DMS 273 (cell line): ENCODE results near the gene MLC1.

Source experiments
- DNase-seq: peaks from one replicate; lab custom pipeline; 2025; ENCODE audit not compliant: unreplicated experiment; lab: John Stamatoyannopoulos, UW

Gene MLC1

DNA sequence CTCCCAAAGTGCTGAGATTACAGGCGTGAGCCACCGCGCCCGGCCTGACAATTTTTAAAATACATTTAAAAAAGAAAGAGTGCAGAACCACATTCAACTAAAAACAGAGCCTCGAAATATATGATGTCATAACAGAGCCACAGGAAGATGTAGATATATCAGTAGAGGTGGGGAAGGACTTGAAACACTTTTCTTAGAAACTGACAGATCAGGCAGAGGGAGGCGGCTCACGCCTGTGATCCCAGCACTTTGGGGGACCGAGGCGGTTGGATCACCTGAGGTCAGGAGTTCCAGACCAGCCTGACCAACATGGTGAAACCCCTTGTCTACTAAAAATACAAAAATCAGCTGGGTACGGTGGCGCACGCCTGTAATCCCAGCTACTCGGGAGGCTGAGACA lies 7.0 kb downstream of the MLC1 start:
- no peak for DNase-seq

- no peak for DNase-seq
These were observed 8.3 kb downstream of the MLC1 start for GRCh38 chr22:50076646-50077535.

DNA sequence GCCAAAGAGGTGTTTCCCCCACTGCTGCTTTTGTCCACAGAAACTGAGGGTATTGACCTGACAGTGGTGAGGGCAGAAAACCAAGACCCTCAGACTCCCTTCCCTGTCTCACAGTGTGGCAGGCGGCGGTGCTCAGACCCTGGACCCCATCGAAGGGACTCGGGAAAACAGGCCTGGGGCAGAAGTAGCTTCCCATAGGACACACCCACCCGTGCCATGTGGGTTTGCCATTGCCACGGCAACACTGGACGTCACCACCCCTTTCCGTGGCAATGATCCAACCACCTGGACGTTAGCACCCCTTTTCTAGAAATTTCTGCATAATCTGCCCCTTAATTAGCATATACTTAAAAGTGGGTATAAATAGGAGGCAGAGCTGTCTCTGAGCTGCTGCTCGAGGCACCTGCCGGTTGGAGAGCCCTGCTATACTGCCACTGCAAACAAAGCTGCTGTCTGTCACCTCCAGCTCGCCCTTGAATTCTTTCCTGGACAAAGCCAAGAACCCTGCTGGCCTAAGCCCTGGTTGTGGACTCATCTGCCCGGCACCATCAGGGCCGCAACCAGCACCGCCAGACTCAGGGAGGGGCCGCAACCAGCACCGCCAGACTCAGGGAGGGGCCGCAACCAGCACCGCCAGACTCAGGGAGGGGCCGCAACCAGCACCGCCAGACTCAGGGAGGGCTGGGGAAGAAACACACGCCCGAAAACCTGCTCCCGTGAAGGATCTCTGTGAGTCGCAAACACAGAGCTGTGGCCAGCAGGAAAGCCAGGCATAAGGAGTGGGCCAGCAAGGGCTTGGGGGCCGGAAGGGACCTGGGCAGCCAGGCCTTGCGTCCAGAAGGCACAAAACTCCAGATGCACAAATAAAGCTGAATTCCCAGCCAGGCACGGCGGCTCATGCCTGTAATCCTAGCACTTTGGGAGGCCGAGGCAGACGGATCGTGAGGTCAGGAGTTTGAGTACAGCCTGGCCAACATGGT lies 10.4 kb downstream of the MLC1 start:
- peak; percentile 20 for DNase-seq

GRCh38 chr22:50074056-50074455 lies 11.2 kb downstream of the MLC1 start:
- no peak for DNase-seq

- DNase-seq = no peak
These were observed 12.3 kb downstream of the MLC1 start for GRCh38 chr22:50072714-50073538.

- no peak for DNase-seq
These were observed 13.1 kb downstream of the MLC1 start for GRCh38 chr22:50072167-50072555.

- DNase-seq = no peak
These were observed 13.6 kb downstream of the MLC1 start for GRCh38 chr22:50071432-50072166.

DNA sequence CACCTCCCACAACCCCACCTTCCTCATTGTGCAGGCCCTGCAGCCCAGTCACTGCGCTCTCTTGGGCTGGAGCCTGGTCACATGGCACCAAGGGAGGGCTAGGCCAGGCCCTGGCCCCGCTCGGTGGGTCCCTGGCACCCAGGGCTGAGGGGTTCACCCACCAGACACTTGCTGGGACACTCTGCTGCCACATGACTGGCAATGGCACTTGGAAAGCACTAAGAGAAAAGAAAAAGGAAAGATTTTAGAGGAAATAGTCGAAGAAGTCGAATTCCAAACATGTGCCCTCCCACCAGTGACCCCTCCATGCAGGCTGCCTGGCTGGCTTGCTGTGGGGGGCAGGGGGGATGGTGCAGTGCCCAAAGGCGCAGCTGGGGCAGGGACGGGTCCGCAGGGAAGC lies 14.9 kb downstream of the MLC1 start:
- no peak for DNase-seq

DNA sequence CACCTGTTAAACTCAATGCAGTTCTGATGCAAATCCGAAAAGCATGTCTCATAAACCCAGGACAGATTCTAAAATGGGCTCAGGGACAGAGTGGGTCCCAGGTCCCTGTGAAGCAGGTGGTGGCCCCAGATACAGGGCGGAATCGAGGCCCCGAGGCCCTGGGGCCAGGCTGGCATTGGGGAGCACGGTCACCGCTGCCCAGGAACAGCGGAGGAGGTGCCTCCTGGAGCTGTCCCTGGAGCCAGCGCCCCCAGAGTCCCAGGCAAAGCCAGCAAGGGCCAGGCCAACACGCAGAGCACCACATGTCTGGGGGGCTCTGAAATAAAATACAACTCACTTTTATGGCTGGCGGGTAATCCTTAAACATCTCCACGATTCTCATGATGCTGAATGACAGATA lies 17.1 kb downstream of the MLC1 start:
- no peak for DNase-seq

DNA sequence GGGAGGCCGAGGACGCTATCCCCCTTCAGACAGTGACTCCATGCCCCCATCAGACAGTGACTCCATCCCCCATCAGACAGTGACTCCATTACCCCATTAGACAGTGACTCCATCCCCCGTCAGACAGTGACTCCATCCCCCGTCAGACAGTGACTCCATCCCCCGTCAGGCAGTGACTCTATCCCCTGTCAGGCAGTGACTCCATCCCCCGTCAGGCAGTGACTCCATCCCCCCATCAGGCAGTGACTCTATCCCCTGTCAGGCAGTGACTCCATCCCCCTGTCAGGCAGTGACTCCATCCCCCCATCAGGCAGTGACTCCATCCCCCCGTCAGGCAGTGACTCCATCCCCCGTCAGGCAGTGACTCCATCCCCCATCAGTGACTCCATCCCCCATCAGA lies 18.0 kb downstream of the MLC1 start:
- DNase-seq = no peak

- no peak for DNase-seq
These were observed 20.8 kb downstream of the MLC1 start for GRCh38 chr22:50064453-50064852.

DNA sequence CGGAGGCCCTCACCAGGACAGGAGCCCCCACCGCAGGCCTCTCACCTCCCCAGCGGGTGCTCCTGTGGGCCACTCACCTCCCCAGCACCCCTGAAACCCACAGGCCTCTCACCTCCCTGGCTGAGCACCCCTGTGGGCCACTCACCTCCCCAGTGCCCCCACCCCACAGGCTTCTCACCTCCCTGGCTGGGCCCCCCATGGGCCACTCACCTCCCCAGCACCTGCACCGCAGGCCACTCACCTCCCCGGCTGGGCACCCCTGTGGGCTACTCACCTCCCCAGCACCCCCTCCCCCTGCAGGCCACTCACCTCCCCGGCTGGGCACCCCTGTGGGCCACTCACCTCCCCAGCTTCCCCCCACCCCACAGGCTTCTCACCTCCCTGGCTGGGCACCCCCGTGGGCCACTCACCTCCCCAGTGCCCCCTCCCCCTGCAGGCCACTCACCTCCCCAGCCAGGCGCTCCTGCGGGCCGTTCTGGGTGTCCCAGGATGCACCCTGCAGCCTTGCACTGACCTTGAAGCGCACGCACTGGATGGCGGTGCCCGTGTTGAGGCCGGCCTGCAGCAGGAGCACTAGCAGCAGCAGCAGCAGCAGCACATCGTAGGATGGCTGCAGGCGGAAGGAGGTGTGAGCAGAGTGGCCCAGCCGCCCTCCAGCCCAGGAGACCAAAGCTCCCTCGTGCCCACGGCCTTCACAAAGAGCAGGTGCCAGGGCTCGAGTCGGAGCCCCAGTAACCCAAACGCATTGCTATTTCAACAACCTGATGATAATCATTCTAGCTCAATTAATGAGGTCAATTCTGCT lies 21.4 kb downstream of the MLC1 start:
- DNase-seq = no peak

- no peak for DNase-seq
These were observed 22.6 kb downstream of the MLC1 start for GRCh38 chr22:50062509-50063135.

GRCh38 chr22:50061824-50062355 lies 23.3 kb downstream of the MLC1 start:
- DNase-seq = no peak

- no peak for DNase-seq
These were observed 23.9 kb downstream of the MLC1 start for GRCh38 chr22:50061141-50061823.

DNA sequence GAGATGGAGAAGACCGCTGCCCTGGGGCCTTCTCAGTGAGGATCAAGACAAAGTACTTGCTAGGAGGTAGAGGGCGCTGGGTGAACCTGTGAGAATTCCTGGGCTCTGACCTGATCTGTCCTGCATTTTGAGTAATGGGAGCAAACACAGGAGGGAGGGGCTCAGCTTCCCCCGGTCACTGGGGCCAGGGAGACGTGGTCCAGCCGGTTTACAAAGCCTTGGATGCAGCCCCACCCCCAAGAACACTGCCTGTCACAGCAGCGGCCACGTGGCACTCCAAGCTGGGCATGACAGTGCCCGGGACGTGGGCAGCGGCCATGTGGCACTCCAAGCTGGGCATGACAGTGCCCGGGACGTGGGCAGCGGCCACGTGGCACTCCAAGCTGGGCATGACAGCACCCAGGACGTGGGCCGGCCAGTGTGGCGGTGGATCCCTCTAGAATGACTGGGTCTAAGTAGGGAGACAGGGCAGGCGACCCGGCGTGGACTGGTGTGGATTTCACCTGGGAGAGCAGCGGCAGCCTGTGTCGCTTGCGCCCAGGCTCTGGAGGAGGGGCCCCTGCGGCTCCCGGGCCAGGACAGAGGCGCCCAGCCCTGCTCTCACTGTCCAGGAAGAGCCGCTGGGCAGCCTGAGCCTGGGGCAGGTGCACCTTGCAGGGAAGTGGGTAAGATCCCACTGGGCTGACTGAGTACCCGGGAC lies 24.6 kb downstream of the MLC1 start:
- DNase-seq = no peak

GRCh38 chr22:50059881-50060262 lies 25.4 kb downstream of the MLC1 start:
- no peak for DNase-seq
